Measurements from ENCODE around the gene ART1.
"Not testable (repeated sequence)": the region's sequence is repeated elsewhere in the genome, so short reads cannot be mapped to it uniquely, and the experiment has no call there.

Gene ART1

DNA sequence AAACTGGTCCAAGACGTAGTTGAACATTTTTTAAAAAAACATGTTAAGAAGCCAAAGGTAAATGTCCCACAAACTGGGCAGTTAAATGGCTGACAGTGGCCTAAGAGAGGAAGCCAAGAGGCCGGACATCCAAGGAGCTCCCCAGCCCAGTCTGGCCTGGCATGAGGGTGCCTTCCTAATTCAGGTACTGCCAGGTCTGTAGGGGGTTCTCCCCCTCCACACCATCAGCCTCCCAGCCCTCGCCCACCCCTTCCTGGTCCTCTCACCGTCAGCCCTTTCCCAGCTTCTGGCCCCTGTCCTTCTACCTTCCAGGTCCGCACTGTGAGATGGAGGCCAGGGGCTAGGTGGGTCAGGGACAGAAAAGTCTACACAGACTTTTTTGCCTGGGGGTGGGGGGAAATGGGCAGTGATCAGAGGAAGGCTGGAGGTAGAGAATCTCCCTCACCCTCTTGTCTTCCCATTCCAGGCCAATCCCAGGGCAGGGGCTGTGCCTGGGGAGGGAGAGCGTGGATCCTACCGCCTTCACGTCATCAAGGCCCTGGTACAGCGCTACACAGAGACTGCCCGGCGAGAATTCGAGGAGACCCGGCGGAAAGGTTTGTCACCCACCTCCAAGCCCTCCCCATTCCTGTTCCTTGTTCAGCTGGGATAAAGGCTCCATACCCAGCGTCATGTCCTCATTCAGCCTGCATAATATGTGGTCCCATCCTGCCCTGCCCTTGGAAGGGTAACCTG, 9.1 kb upstream of the ART1 start:
- no peak for FAIRE-seq

DNA sequence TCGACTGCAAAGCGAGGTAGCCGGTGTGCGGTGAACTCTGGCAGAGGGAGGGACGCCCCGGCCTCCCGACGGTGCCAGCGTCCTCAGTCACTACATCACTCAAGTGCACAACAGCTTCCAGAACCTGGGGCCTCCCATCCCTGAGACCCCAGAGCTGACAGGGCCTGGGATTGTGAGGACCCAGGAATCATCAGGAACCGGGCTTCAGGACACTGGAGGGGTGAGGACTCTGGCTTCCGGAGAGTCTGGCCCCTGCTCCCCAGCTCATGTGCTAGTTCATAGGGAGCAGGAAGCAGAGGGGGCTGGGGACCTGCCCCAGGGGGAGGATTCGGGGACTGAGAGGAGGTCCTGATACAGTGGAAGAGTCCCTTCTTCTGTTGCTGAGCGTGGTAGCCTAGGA, 7.7 kb upstream of the ART1 start:
- FAIRE-seq: no peak

DNA sequence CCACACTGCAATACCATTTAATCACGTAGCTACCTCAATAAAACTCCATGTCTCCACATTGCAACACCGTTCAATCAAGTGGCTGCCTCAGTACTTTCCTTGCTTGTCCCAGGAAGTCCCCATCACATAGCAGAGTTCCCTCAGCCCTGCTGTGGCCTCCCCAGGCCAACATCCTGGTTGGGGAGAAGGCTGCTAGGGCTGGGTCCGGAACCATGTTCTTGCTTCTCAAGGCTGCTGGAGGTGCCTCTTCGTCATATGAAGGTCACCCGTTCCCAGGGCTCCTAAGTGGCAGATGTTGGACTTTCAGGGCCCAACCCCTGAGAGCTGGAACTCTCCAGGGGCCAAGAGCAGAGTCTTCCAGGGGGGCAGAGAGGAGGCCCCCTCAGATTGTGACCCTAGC, 6.4 kb upstream of the ART1 start:
- FAIRE-seq: no peak

DNA sequence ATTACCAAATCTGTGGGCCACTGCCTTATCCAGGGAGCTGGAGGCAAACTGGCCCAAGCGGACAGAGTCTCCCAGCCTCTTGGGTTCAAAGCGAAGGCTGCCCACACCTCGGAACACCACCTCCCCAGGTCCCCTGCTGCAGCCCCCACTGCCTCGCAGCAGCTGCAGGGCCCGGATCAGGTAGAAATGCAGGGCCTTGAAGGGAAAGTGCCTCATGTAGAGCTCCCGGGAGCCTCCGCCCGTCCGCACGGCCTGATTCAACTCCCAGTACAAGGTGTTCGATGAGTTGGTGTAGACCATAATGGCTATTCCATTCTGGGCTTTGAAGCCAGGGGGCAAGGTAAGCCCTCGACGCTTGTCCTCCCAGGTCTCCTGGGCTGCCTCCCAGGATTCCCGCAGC, 5.1 kb upstream of the ART1 start:
- no peak for FAIRE-seq

DNA sequence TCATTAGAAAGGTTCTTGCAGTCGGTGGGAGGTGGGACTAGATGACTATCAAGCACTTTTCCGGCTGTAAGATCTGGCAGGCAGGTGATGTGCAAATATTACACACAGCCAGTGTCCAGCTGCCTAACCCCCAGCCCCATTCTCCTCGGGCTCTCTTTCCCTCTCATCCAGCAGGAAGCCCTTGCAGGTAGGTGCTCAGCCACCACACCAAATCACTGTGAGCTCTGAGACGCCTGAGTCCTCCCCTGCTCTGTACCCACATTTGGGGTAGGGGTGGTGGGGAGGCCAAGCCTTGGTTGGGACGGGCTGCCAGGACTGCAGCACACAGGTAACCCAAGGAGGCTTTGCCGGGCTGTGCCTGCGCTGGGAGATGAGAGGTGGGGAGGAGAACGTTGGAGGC, 3.7 kb upstream of the ART1 start:
- FAIRE-seq: no peak

DNA sequence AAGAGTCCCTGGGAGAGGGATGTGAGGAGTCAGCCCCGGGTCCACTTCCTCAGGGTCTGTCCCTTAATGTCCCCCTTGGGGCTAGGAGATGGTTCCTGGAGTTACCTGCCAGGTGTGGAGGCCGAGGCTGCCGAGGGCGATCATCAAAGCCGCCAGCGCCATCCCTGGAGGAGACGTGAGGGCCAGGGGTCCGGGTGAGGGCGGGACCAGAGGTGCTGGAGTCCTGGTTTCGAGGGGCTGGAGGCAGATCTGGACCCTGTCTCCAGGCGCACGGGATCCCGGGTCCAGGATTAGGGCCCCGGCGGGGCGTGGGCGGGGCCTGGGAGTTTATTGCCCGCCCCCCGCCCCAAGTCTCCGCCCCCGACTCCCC, 3.2 kb upstream of the ART1 start, which contains the start of gene ART5:
Gene ART5 (minus strand): TSS at position 292 of the 370 bp plus-strand sequence. CDS start 130 bp downstream, at position 162.
- no peak for FAIRE-seq

DNA sequence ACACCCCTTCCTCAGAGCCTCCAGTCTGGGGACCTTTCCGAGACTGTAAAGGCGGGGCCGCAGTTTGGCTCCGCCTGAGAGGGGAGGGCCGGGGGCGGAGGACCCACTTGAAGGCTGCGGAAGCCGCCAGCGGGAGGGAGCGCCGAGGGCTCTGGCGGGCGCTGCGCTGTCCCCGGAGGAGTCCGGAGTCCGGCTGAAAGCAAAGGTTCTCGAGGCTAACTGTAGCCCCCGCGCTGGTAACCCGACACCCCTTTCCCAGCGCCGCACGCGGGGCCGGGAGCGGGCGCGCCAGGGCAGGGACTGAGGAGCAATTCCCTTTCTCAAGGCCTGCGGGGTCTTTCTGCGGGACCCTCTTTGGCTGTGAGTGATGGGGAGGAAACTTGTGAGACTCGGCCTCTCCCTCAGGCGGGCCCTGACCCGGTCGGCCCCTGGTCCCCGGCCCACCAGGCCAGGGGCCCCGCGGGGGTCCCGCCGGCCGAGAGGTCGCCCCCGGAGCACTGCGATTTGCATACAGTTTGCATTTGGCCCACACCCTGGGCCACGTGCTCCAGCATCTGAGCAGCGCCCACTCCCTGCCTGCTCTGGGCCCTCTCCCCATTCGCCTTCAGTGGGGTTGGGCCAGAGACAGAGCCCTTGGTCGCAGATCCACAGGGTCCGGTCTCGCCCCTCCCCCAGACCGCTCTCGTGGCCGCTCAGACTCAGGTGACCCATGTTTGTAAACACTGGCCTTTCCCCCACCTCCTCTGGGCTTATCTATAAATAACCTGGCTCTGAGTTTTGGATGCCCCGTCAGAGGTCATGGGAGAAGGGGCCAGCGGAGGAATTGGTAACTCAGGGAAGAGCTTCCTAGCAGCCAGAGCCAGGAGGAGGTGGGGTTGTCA, 2.6 kb upstream of the ART1 start:
- no peak for FAIRE-seq

DNA sequence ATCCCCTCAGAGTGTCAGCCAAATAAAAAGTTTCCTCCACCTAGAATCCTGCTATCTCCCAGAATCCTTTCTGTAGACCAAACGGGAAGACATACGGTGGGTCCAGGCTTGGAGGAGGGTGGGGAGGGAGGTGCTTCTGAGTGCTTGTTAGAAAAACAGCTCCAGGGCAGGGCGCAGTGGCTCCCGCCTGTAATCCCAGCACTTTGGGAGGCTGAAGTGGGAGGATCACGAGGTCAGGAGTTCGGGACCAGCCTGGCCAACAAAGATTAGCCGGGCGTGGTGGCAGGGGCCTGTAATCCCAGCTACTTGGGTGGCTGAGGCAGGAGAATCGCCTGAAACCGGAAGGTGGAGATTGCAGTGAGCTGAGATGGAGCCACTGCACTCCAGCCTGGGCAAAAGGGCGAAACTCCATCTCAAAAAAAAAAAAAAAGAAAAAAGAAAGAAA, 1.8 kb upstream of the ART1 start:
- FAIRE-seq: not testable (repeated sequence)

DNA sequence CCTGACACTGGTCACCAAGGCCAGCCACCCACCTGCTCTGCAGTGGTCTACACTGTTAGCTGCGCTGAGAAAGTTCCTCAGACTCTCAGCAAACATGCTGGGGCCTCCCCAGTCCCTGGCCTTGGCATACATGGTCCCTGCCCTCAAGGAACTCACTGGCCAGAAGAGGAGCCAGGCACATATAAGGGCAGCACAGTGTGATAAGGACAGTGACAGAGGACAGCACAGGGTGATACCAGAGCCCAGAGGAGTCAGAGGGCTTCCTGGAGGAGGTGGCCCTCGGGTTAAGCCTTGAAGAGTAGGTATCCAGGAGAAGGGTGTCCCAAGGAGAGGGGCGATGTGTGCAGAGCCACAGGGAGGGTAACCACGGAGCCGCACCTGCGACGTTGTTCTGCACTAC, 624 bp downstream of the ART1 start:
- FAIRE-seq: no peak

DNA sequence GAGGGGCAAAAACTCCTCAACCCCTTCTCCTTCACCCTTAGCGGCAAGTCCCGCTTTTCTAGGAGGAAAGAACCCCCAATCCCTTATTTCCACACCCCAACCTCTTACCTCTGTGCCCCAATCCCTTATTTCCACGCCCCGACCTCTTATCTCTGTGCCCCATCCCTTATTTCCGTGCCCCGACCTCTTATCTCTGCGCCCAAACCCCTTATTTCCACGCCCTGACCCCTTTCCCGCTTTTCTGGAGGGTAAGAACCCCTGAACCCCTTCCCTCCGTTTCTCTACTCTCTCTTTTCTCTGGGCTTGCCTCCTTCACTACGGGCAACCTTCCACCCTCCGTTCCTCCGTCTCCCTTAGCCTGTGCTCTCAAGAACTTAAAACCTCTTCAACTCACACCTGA, 3.9 kb downstream of the ART1 start:
- FAIRE-seq: not testable (repeated sequence)

DNA sequence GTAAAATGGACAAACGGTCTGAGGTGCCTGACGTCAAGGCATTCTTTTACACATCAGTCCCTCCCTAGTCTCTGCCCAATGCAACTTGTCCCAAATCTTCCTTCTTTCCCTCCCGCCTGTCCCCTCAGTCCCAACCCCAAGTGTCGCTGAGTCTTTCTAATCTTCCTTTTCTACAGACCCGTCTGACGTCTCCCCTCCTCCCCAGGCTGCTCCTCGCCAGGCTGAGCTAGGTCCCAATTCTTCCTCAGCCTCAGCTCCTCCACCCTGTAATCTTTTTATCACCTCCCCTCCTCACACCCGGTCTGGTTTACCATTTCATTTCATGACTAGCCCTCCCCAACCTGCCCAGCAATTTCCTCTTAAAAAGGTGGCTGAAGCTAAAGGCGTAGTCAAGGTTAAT, 4.4 kb downstream of the ART1 start:
- FAIRE-seq: not testable (repeated sequence)

DNA sequence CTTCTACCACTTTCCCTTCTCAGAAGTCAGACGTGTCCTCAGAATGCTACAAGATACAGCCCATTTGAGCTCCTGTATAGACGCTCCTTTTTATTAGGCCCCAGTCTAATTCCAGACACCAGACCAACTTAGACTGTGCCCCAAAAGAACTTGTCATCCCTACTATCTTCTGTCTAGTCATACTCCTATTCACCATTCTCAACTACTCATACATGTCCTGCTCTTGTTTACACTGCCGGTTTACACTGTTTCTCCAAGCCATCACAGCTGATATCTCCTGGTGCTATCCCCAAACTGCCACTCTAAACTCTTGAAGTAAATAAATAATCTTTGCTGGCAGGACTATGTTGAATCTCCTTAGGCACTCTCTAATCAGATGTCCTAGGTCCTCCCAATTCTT, 7.6 kb downstream of the ART1 start:
- FAIRE-seq: not testable (repeated sequence)

DNA sequence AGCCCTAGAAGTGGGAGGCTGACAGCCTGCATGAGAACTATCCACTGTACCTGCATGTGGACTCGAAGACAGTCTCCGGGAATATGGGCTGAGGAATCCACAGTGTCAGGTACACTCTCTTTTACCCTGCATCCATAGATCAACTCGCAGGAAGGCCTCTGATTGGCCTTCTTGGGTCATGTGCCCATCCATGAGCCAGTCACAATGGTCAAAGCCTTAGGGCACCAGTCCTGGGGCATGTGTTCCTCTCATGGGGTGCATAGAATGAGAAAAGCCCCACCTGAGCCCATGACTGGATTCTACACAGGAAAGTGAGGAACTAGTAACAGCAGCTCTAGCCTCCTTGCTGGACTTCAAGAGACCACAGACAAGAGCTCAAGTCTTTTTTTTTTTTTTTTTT, 10.6 kb downstream of the ART1 start:
- no peak for FAIRE-seq

DNA sequence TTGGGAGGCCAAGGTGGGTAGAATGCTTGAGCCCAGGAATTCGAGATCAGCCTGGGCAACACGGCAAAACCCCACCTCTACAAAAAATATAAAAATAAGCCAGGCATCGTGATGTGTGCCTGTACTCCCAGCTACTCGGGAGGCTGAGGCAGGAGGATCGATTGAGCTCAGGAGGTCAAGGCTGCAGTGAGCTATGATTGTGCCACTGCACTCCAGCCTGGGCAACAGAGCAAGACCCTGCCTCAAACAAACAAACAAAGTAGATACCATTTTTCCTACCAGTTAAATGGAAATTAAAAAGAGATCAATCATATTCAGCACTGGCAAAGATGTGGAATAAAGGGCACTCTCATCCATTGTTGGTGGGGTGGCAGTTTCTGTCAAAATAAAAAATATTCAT, 12.4 kb downstream of the ART1 start:
- FAIRE-seq: not testable (repeated sequence)

DNA sequence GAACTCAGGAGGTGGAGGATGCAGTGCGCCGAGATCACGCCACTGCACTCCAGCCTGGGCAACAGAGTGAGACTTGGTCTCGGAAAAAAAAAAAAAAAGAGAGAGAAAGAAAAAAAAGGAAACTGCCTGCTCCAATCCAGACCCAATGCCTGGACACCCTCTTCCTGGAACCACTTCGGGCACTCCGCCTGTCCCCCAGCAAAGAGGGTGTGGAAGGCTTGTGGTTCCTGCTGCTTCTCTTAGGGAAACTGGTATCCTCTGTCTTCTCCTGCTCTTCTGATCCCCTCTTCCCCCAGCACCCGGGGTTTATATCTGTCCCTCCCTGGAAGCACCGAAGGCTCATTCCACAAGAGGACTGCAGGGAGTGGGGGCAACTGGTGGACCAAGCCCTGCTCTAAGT, 13.3 kb downstream of the ART1 start:
- FAIRE-seq: no peak

DNA sequence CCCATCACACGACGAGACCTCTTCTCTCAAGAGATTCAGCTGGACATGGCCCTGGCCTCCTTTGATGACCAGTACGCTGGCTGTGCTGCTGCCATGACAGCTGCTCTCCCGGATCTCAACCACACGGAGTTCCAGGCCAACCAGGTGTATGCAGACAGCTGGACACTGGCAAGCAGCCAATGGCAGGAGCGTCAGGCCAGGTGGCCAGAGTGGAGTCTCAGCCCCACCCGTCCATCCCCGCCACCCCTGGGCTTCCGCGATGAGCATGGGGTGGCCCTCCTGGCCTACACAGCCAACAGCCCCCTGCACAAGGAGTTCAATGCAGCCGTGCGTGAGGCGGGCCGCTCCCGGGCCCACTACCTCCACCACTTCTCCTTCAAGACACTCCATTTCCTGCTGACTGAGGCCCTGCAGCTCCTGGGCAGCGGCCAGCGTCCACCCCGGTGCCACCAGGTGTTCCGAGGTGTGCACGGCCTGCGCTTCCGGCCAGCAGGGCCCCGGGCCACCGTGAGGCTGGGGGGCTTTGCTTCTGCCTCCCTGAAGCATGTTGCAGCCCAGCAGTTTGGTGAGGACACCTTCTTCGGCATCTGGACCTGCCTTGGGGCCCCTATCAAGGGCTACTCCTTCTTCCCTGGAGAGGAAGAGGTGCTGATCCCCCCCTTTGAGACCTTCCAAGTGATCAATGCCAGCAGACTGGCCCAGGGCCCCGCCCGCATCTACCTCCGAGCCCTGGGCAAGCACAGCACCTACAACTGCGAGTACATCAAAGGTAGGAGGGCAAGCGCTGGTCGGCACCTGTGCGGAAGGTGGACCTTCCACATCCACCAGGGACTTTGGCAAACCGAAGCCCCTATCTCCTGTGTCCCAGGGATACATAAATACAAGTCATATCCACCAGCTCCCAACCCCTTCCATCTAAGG, 14.9 kb downstream of the ART1 start:
- no peak for FAIRE-seq

DNA sequence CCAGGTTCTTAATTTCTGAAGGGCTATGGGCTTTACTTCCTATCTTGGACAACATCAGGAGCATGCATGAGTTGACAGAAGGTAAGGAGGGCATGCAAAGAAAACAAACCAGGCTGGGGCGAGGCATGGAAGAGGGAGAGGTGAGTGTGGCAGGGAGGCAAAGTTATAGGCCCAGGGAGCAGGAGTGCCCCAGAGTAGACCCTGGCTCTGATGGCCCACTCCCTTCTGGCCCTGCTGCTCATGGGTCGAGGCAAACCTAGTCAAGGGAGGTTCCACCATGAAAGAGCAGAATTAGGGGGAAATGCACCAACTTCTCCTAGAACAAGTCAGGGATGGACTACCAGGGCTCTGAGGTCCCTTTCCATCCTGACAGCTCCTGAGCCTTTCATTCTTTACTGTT, 16.0 kb downstream of the ART1 start:
- no peak for FAIRE-seq

DNA sequence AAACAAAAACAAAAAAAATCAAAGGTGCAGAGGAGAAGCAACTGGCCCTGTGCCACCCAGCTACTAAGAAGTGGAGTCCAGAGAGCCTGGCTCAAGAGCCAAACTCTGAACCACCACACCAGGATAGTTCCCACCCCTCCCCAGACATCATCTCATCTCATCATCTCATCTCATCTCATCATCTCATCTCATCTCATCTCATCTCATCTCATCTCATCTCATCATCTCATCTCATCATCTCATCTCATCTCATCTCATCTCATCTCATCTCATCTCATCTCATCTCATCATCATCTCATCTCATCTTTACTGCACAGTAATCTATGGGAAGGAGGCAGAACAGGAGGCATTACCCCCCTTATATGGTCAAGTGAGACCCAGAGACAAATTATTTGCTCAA, 17.9 kb downstream of the ART1 start:
- no peak for FAIRE-seq

DNA sequence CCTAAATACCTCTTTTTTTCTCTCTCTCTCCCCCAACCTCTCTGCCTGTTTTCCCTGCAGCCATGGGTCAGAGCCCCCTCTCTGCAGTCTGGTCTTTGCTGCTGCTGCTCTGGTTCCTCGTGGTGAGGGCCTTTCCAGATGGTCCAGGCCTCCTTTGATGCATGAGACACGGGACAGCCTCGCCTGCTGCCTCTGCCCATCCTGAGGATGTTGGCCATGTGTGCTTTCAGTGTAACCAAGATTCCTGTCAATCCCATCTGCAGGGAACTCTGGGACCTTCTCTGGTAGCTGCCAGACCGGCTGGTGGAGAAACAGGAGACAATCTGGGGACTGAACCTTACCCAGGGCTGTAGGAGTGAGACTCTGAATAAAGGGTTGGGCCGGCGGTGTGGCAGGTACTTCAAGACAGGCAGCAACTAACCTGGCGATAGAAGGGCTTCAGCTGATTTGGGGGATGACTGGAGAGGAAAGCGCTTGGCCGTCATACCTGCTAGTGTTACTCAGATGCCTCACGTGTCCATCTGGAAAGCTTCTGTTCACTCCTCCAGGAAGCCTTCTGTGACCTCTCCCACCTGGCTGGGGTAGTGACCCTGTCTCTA, 19.2 kb downstream of the ART1 start:
- FAIRE-seq: no peak

DNA sequence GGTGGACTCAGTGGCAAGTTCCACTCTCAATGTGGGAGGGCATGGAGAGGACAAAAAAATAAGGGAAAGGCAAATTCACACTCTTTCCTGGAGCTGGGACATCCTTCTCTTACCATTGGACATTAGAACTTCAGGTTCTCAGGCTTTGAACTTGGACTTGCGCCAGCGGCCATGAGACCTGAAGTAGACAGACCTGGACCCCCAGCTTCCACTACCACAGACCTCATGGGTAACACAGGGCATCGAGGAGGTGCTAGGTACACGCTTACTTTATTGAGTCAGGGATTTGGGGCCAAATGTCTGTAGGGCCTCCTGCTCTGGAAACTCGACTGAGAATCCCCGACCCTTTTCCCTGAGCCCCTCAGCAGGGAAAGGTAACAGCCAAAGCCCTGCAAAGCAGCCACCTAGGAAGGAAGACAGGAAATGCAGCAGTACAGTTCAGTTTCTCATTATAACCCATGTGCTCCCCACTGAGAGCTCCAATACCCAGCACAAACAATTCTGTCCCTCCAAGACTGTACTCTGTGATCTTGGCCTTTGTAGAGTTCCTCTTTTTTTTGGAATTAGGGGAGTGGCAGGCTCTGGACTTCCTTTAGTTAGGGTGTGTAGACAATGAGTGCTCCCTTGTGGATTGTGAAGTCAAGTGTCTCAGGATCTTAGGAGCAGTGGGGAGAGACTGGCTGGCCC, 20.6 kb downstream of the ART1 start:
- no peak for FAIRE-seq

DNA sequence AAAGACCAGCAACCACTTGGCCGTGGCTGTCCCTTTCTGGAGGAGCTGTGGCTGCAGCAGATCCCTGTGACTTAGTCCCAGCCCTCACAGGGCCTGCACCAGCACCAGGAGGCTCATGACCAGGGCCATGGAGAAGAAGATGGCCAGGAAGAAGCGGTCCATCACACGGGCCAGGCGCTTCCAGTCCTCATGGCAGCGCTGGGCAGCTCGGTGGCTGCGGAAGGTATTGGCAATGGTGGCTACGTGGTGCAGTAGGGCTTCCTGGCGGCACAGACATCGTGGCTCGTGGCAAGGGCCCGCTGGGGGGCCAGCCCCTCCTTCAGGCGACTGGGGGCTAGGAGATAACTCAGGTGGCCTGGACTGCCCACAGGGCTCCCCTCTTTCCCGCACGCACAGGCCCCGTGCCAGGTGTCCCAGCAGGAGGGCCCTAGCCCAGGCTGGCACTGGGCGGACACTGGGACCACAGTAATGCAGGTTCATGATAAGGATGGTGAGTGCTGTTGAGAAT, 21.1 kb downstream of the ART1 start:
- no peak for FAIRE-seq

Measured in islet of Langerhans (tissue), 1 donor.